Measurements from ENCODE around the gene PLAAT4. TPM values are rescaled to one million over a fixed set of nuclear protein-coding genes. Genes with fewer than 3 reads are reported as not detected.

The PLAAT4 gene
- total RNA-seq, 2 experiments from 2014 or later: 80.4 to 82.4 TPM

DNA sequence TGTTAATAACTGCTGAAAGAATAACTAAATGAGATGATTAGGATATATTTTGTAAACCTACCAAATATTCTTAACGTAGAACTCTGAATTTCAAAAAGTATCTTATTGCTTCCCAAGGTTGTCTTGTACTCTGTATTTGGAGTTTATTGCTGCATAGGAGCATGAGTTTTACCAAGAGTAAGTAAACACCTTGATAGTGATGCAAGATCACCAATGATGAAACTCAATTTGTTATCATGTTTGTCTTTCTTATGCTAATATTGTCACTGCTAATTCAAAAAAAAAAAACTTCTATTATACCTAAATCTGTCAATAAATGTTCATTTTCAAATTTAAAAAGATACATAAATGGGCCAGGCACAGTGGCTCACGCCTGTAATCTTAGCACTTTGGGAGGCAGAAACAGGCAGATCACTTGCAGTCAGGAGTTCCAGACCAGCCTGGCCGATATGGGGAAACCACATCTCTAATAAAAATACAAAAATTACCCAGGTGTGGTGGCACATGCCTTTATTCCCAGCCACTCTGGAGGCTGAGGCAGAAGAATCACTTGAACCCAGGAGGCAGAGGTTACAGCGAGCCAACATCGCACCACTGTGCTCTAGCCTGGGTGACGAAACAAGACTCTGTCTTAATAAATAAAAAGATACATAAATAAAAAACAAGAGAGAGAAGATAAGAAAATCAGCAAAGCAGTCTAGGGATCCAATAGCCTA lies 50.0 kb downstream of the PLAAT4 start:
- Histone ChIP-seq H3K4me1 (ENCODE audit: insufficient read depth, low read length) (peaks cover 5% of the 10 kb centered on the region), H3K27me3 (ENCODE audit: control insufficient read depth in 1 of 2, insufficient read depth in 2 of 2, low read length in 2 of 2) (no peaks in the 10 kb centered on the region), H3K36me3 (ENCODE audit: insufficient read depth, low read length) (no peaks in the 10 kb centered on the region), H3K4me3 (ENCODE audit: low read length) (no peak overlapping the region), H3K27ac (ENCODE audit: low read depth in 1 of 2, low read length in 2 of 2) (no peak overlapping the region), H3K9me3 (ENCODE audit: control insufficient read depth in 1 of 2, insufficient read depth in 1 of 2, low read length in 2 of 2) (peaks cover 0 to under 1% of the 10 kb centered on the region in 2 experiments)
- TF ChIP-seq, protein P1, sequence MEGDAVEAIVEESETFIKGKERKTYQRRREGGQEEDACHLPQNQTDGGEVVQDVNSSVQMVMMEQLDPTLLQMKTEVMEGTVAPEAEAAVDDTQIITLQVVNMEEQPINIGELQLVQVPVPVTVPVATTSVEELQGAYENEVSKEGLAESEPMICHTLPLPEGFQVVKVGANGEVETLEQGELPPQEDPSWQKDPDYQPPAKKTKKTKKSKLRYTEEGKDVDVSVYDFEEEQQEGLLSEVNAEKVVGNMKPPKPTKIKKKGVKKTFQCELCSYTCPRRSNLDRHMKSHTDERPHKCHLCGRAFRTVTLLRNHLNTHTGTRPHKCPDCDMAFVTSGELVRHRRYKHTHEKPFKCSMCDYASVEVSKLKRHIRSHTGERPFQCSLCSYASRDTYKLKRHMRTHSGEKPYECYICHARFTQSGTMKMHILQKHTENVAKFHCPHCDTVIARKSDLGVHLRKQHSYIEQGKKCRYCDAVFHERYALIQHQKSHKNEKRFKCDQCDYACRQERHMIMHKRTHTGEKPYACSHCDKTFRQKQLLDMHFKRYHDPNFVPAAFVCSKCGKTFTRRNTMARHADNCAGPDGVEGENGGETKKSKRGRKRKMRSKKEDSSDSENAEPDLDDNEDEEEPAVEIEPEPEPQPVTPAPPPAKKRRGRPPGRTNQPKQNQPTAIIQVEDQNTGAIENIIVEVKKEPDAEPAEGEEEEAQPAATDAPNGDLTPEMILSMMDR (IDR thresholded peaks at IDR 0.05): no peak
- no peak for DNase-seq
- Mint-ChIP-seq H3K4me3 (no peak overlapping the region), H3K36me3 (ENCODE audit: low read depth) (peaks cover 13% of the 10 kb centered on the region), H3K27me3 (no peaks in the 10 kb centered on the region), H3K4me1 (ENCODE audit: low read depth) (peaks cover 17% of the 10 kb centered on the region), H3K27ac (no peak overlapping the region), H3K9me3 (peaks cover 6% of the 10 kb centered on the region)
- no peak for ATAC-seq (ENCODE audit: poor library complexity)
- POLR2A ChIA-PET: no interaction called here
- intact Hi-C loops (cut with DNase I, micrococcal nuclease): no loop called here
- CTCF ChIA-PET: no interaction called here

- no peaks in the 10 kb centered on the region for H3K36me3 Mint-ChIP-seq (ENCODE audit: low read depth)
- H3K27me3 Mint-ChIP-seq: no peaks in the 10 kb centered on the region
- intact Hi-C loops (cut with DNase I, micrococcal nuclease): no loop called here
- H3K27ac Mint-ChIP-seq: no peak overlapping the region
- no peaks in the 10 kb centered on the region for H3K27me3 ChIP-seq (ENCODE audit: control insufficient read depth in 1 of 2, insufficient read depth in 2 of 2, low read length in 2 of 2)
- TF ChIP-seq, protein P1 (IDR thresholded peaks at IDR 0.05): no peak
- H3K27ac ChIP-seq (ENCODE audit: low read depth in 1 of 2, low read length in 2 of 2): no peak overlapping the region
- H3K4me1 ChIP-seq (ENCODE audit: insufficient read depth, low read length): no peaks in the 10 kb centered on the region
- ChIA-PET CTCF (interaction anchor here (0.6 kb wide), 1 partner anchor 69 kb away, joined by 3 read pairs; no protein-coding TSS in a partner anchor), POLR2A (no interaction called here)
- no peak for DNase-seq
- H3K9me3 ChIP-seq (ENCODE audit: control insufficient read depth in 1 of 2, insufficient read depth in 1 of 2, low read length in 2 of 2): no peaks in the 10 kb centered on the region
- H3K9me3 Mint-ChIP-seq: no peaks in the 10 kb centered on the region
- no peak overlapping the region for H3K4me3 ChIP-seq (ENCODE audit: low read length)
- no peak overlapping the region for H3K4me3 Mint-ChIP-seq
- no peaks in the 10 kb centered on the region for H3K4me1 Mint-ChIP-seq (ENCODE audit: low read depth)
- no peak for ATAC-seq (ENCODE audit: poor library complexity)
- no peaks in the 10 kb centered on the region for H3K36me3 ChIP-seq (ENCODE audit: insufficient read depth, low read length)
Observed at GRCh38 chr11:63589000-63589399, 52.4 kb downstream of the PLAAT4 start.

DNA sequence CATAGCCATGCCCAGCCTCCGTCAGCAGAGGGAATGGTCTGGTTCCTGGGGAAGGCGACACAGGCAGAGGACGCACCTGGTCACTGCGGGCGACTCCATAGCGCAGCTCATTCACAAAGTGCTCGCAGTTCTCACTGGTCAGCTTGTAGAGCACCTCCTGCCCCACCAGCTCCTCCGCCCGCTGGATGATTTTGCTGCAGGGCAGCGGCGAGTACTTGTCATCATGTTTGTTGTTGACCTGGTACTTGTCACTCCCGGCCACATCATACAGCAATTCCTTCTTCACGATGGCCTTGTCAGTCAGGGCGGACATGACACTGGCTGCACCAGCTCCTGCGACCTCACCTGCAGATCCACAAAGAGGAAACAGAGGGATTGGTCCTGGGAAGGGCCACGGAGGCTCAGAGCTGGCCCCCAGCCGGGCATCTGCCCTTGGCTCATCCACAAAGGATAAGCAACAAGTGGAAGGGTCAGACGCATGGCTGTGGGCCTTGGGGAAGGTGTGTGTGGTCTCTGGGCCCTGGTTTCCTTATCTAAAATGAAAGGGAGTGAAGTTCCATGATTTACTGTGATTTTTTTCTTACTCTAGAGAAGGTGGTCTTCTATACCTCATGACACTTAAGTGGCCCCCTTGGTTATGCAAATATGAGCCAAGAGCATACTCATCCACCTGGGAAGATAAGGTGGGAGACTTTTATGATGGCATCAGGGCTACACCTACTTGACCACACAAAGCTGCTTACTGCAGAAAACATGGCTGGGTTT lies 53.6 kb downstream of the PLAAT4 start:
- TF ChIP-seq, protein P1 (IDR thresholded peaks at IDR 0.05): no peak
- no peaks in the 10 kb centered on the region for H3K27me3 Mint-ChIP-seq
- ChIA-PET POLR2A (no interaction called here), CTCF (interaction anchor here (0.6 kb wide), 1 partner anchor 39 kb away, joined by 3 read pairs; no protein-coding TSS in a partner anchor)
- H3K4me1 ChIP-seq (ENCODE audit: insufficient read depth, low read length): no peaks in the 10 kb centered on the region
- no peaks in the 10 kb centered on the region for H3K36me3 Mint-ChIP-seq (ENCODE audit: low read depth)
- H3K9me3 ChIP-seq (ENCODE audit: control insufficient read depth in 1 of 2, insufficient read depth in 1 of 2, low read length in 2 of 2): no peaks in the 10 kb centered on the region
- H3K4me3 Mint-ChIP-seq: no peak overlapping the region
- H3K27me3 ChIP-seq (ENCODE audit: control insufficient read depth in 1 of 2, insufficient read depth in 2 of 2, low read length in 2 of 2): no peaks in the 10 kb centered on the region
- H3K4me1 Mint-ChIP-seq (ENCODE audit: low read depth): no peaks in the 10 kb centered on the region
- no peak overlapping the region for H3K4me3 ChIP-seq (ENCODE audit: low read length)
- no peak for DNase-seq
- no peaks in the 10 kb centered on the region for H3K36me3 ChIP-seq (ENCODE audit: insufficient read depth, low read length)
- ATAC-seq (ENCODE audit: poor library complexity): no peak
- H3K27ac ChIP-seq (ENCODE audit: low read depth in 1 of 2, low read length in 2 of 2): no peak overlapping the region
- intact Hi-C loops (cut with DNase I, micrococcal nuclease): no loop called here
- H3K27ac Mint-ChIP-seq: no peak overlapping the region
- no peaks in the 10 kb centered on the region for H3K9me3 Mint-ChIP-seq
